ENCODE results near the gene APOL3.
"Not testable (repeated sequence)": the region's sequence is repeated elsewhere in the genome, so short reads cannot be mapped to it uniquely, and the experiment has no call there.

DNA sequence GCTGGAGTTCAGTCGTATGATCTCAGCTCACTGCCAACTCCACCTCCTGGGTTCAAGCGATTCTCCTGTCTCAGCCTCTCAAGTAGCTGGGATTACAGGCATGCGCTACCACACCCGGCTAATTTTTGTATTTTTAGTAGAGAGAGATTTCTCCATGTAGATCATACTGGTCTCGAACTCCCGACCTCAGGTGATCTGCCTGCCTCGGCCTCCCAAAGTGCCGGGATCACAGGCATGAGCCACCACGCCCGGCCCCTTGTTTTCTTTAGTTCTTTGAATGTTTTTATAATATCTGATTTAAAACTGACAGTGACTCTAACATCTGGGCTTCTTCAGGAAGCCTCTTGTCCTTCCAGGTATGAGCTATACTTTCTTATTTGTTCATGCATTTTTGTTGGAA is 61.0 kb downstream of the APOL3 start:
- TF ChIP-seq, protein P1, sequence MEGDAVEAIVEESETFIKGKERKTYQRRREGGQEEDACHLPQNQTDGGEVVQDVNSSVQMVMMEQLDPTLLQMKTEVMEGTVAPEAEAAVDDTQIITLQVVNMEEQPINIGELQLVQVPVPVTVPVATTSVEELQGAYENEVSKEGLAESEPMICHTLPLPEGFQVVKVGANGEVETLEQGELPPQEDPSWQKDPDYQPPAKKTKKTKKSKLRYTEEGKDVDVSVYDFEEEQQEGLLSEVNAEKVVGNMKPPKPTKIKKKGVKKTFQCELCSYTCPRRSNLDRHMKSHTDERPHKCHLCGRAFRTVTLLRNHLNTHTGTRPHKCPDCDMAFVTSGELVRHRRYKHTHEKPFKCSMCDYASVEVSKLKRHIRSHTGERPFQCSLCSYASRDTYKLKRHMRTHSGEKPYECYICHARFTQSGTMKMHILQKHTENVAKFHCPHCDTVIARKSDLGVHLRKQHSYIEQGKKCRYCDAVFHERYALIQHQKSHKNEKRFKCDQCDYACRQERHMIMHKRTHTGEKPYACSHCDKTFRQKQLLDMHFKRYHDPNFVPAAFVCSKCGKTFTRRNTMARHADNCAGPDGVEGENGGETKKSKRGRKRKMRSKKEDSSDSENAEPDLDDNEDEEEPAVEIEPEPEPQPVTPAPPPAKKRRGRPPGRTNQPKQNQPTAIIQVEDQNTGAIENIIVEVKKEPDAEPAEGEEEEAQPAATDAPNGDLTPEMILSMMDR (conservative IDR thresholded peaks at IDR 0.05; ENCODE audit: low read depth, low read length), result not testable (repeated sequence)
- TF ChIP-seq EZH2 (IDR thresholded peaks at IDR 0.05; ENCODE audit: low read length, unreplicated experiment); EZH2phosphoT487 (IDR thresholded peaks at IDR 0.05; ENCODE audit: borderline replicate concordance, low read length): not testable (repeated sequence)
